GM19025 (cell line): Measurements from ENCODE around the gene ENDOD1.

ENCODE experiments used
- ATAC-seq: cut with Tn5 transposase; IDR thresholded peaks from one replicate; pipeline ENCODE4 v1.9.1; 2021; ENCODE audit warnings: mild to moderate bottlenecking, low read depth, moderate library complexity; ENCODE audit not compliant: unreplicated experiment

Gene ENDOD1

GRCh38 chr11:95163106-95163505 lies 73.5 kb downstream of the ENDOD1 start:
- no peak for ATAC-seq

DNA sequence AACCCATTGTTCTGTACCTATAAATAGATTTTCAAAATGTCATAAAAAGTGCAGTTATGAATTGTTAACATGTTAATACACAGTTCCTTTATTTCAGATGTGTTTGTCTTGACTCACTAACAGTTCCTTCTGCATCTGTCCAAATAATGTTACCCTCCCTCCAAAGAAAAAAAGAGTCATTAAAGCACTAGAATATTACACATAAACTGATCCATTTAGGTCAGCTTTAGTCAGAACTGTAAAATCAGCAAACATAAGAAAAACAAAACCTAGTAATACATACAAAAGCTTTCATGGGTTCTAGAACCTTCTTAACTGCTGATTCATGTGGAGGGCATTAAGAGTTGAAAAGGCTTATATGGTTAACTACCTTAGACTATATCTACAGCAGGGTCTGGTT lies 76.0 kb downstream of the ENDOD1 start:
- no peak for ATAC-seq

GRCh38 chr11:95166781-95167180 lies 77.1 kb downstream of the ENDOD1 start:
- no peak for ATAC-seq

GRCh38 chr11:95170294-95170693 lies 80.6 kb downstream of the ENDOD1 start:
- no peak for ATAC-seq

- ATAC-seq, result no peak
These were observed 86.3 kb downstream of the ENDOD1 start for GRCh38 chr11:95175818-95176380.
